HG02973 (cell line): ENCODE results near the gene ATP13A3.

Experiments used
- ATAC-seq: cut with Tn5 transposase; IDR thresholded peaks from one replicate; pipeline ENCODE4 v1.9.1; 2021; ENCODE audit warnings: moderate library complexity; ENCODE audit not compliant: unreplicated experiment

ATP13A3 gene

DNA sequence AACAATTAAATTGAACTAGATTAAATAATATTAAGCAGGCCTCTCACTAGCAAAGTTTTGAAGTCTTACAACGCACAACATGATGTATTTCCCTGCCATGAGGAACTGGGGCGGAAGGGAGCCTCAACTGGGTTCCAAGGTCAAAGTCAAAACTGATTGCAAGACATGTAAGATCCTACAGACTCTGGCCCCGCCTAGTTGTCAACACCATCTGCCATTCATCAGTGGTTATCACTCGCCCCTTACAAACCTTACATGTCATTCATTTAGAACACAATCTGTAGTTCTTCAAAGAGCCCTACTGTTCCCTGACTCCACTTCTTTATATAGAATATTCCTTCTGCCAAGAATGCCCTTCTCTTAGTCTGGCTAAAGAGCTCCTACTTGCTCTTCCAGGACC is 10.0 kb downstream of the ATP13A3 start:
- ATAC-seq = no peak

DNA sequence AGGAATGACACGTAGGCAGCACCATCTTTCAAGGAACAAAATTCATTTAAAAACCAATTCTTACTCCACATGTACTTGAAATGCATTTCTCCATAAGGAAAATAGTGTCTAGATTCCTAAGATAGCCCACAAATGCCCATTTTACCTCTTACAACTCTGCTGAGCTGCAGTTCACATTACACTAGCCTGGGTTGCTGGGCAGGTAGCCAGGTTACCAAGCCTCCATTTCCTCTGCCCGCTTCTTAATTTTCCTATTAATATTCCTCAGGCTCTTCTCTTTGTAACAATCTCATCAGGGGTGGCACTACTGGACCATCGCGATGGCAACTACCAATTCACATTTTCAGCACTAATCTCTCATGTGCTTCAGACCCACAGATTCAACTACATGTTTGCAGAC is 10.8 kb downstream of the ATP13A3 start:
- no peak for ATAC-seq

DNA sequence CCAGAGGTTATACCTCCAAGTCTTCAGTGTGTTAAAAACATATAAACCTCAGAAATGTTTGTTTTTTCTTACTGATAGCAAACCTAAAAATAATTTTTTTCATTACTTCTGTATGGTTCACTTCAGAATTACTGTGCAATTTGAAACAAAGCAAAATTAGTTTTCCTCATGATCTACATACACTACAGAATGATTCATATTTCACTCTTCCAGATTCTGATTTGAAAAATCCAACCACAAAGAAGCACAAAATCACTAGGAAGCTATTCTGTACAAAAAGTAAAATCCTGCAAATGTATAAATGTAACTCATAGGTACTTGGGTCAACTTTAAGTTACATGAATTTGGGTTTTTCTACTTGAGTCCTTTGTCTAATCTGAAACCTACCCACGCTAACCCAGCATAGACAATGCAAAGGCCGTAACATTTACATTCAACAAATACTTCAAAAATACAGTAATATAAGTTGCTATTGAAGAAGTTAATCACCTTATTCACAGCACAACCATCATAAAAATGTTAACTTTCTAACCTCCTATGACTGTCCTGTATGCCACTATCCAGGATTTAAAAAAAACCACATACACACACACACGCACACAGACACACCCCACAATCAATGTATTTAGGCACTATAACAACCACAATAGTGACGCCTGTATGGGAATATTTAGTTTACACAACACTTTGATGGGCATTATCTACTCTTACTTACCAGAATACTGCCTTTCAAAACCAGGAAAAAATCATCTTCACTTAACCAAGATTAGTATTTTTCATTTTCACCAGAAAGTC is 11.5 kb downstream of the ATP13A3 start:
- no peak for ATAC-seq

DNA sequence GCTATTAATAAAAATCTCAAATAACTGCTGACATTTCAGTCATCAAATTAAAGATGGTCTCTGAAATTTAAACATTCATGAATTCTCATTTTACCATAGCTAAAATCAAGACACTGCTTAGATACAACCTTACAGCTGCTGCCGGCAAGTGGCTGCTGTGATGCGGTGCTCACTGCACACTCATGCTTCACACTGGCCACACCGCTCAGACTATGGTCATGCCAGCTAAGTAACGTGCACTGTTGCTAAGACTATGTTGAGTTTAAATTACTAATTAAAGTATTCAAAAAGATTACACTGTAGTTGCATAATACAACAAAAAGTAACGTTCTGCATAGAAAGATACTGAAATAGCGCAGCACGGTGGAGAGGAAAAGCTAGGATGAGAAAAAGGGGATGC is 12.1 kb downstream of the ATP13A3 start:
- no peak for ATAC-seq

DNA sequence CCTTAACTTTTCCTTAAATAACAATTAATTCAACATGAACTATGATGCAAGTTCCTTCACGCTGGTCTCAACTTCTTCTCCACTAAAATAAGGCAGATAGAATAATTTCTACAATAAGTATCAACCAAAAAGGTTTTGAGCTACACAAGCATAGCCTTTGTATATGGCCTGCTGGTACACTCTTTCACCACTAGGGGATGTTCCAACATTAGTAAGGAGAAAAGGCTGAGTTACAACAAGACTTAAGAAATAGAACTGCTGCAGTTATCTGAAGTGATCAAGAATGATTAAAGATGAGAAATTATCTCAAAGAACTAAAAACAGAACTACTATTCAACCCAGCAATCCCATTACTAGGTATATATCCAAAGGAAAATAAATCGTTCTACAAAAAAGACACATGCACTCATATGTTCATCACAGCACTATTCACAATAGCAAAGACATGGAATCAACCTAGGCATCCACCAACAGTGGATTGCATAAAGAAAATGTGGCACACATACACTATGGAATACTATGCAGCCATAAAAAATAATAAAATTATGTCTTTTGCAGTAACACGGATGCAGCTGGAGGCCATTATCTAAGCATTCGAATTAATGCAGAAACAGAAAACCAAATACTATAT is 14.4 kb downstream of the ATP13A3 start:
- ATAC-seq = peak; percentile 73

DNA sequence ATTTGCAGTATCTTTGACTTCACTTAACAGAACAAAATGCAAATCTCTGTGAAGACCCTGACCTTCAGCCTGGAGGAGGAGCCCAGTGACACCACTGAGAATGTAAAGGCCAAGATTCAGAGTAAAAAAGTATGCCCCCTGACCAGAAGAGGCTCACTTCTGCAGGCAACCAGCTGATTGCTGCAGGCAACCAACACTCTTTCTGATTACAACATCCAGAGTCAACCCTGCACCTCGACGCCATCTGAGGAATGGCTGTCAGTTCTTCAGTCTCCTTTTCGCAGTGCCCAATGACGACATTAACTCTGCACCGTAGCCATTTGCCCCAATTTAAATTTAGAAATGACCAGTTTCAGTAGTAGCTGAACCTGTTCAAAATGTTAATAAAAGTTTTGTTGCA is 14.9 kb downstream of the ATP13A3 start:
- no peak for ATAC-seq

DNA sequence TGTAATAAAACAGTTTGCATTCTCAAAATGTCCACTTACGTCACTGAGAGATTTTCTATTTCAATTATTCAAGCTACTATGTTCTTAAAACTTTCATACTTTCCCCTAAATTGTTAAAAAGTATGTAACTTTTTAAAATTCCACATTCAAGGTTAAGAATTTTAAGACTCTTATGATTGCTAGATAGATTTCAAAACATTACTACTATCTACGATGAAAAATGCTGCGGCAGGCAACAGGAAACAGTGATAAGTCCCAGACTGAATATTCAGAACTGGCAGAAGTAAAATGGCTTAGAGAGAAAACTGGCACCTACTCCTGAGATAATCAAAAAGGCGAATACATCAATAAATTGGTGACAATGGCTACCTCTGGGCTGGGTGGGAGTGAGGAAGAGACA is 16.2 kb downstream of the ATP13A3 start:
- no peak for ATAC-seq

DNA sequence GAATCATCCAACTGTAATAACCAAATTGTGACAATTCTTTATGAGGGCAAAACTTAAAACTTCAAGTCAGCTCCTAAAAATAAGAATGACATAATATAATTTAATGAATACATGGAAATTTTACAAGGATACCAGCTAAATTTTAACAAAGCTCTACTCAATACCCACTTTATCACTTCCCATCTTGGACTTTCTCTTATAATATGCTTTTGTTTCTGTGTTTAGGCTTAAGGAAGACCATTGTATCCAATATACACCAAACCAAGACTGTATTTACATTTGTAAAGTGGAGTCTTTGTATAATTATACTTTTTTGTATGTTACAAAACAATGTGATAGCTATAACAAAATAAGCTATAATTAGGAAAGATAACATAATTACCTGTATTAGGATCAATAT is 16.8 kb downstream of the ATP13A3 start:
- ATAC-seq = no peak

DNA sequence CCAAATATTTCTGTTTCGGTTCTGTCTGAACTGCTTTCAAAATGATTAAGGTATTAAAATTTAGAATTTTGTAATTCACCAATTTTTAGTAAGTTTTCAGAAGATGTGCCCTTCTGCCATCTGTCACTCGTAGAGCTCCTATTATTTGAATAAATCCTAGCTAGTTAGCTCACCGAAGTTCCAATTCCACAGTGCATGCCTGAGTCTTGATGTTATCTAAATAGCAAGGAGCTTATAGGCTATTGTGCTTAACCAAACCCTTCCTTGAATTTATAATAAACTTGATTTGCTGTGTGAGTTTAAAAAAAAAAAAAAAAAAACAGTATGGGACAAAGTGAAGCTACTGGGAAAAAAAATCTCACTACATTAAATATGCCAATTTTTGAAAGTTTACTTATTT is 18.7 kb downstream of the ATP13A3 start:
- ATAC-seq = no peak

DNA sequence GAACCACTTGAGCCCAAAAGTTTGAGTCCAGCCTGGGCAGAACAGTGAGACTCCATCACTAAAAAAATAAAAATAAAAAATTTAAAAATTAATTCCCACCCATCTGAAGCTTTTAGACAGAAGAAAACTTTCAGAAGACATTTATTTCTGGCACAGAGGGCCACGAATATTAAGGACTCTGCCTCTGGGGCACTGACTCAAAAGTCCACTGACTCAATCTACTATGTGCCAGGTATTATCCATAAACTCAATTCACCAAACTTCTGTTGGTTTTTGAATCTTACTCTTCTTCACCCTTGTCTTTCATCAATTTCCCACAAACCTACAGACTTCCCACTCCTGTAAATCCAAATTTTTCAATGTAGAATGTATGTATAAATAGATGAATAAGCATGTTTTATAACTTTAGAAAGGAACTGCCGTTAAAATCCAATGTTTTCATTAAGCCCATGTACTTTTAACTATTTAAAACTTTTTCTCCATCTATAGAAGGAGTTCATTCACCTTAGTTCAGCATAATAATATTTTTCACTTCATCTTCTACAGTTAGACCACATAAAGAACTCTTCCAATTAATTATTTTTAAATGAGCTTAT is 19.9 kb downstream of the ATP13A3 start:
- no peak for ATAC-seq

DNA sequence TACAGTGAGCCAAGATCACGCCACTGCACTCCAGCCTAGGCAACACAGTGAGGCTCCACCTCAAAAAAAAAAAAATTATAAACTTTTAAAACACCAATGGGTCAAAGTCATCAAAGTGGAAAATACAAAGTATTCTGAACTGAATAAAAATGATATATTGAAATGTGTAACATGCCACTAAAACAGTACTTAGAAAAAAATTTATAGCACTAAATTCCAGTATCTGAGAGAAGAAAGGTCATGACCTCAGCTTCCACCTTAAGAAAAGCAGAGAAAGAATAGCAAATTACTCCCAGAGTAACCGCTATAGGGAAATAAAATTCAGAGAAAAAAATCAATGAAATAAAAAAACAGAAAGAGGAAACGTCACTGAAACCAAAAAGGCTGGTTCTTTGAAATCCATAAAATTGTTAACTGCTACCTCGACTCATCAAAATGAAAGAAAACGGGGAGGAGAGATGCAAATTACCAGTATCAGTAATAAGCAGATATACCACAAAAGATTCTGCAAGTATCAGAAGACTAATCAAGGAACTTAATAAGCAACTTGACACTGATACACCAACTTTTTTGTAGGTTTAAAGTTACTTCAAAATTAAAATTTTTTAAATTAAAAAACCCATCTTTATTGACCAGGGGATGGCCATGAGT is 20.8 kb downstream of the ATP13A3 start:
- ATAC-seq = no peak

DNA sequence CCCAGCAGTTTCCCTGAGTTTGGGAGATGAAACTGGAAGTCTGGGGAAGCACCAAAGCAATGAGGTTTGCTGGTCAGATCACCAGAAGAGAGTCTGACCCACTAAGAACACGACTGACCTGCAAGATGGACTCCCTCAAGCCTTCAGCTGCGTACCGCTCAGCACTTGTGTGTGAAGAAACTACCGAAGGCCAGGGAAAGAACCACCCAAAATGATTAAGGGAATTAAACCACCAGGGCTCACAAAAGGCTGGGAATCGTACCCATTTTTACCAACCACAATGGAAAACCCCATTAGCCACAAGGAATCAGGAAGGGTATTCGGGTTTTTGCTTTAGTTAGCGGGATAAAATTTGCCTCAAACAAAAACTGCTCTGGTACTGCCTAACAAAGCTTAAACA is 21.6 kb downstream of the ATP13A3 start:
- no peak for ATAC-seq

DNA sequence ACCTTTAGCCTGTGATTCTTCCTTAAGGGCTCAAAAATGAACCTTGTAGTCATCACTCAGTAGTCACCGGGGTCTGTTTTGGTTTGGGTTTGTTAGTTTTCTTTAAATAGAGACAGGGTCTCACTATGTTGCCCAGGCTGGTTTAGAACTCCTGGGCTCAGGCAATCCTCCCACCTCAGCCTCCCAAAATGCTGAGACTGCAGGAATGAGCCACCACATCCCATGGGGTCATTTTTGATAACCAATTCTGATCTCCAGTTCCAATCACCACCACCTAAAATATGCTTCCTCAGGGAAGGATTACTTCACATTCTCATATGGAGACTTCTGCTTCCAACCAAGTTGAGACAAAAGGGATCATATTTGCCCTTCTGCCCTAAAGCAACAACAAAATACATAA is 22.1 kb downstream of the ATP13A3 start:
- no peak for ATAC-seq

DNA sequence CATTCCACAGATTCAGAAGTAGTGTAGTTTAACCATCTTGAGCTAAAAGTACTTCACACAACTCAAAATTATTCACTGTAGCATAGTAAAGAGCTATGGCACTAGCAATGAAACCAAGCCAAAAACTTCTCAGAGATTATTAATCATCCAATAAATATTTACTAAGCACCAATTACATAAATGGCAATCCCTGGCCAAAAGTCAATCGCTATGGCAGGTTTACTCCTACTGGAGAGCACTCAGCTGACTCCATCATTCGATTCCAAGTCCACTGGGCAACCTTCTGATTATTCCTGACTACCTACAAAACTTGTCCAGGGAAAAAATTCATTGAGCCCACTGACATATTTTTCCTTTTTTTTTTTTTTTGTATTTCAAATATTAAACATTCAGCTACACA is 23.9 kb downstream of the ATP13A3 start:
- ATAC-seq = no peak

DNA sequence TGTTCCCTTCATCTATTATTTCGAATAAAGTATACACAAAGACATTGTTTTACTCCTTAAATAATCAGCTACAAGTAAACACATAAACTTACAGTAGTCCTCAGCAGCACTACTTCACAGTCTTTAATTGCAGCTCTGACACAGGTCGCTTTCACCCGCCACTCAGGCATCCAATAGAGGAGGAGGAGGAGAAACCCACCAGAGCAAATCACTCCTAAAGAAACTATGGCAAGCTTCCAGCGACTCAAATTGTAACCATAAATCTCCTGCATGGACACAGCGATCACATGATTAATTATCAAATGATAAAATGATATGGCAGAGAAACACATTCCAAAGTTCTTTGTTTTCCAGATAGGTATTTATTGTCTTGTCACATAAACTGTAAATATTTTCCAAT is 26.2 kb downstream of the ATP13A3 start:
- ATAC-seq = no peak

DNA sequence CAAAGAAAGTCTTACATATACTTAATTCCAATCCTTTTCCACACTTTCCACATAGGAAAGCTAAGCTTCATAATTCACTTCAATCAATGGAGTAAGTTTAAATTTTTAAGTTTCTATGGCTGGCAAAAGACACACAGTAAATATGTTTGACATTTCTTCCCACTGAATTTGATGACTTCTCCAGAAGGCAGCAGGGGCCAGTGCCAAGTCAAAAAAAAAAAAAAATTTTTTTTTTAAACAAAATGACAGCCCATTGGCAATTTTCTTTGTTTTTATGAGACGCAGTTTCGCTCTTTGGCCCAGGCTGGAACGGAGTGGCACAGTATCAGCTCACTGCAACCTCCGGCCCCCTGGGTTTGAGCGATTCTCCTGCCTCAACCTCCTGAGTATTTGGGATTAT is 28.7 kb downstream of the ATP13A3 start:
- ATAC-seq = no peak

DNA sequence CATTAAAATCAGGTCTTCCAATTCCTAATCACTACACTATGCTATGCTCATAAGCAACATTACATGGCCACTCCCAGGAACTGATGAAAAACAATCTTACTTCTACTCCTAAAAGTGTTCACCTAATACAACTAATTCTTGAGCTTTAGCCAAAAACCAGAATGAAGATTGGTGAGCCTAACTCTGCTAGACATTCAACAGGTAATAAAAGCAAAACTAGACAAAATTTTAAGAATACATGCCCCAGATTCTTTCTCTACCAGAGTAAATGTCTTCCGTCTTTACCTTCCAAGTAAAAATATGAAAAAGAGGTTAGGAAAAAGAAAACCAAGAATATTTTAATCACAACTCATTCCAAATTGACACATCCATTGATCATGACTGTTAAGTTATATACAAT is 31.3 kb downstream of the ATP13A3 start:
- ATAC-seq = no peak

DNA sequence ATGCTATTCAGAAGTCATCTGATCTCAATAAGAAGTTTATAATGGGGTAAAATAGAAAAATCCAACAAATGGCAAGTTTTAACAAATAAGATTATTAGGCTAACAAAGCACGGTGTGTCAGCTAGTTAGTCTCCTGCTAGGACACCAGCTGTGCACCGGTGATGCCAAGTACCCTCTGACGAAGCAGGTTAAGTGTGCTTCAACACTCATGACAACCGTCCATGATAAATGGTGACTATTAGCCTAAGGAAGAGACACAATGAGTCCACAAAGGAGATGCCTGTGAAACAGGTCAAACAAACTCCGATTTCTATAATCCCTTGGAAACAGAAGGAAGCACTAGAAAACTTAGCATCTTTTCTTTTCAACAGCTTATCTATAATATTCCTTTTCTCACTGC is 36.5 kb downstream of the ATP13A3 start:
- no peak for ATAC-seq

DNA sequence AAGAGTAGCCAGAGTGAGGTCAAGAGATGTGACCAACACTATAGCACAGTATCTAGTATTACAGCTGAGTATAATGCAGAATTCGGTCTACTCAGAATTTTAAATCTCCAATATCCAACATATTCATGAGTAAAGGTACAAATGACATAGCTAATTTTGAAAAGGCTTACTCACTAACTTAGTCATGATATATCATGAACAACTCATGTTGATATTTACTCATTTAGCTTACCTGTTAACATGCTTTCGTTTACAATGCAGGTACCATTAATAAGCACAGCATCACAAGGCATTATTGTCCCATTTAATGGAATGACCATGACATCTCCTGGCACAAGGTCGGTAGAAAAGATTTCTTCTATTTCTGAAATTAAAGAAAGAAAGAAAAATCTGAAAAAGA is 36.9 kb downstream of the ATP13A3 start:
- no peak for ATAC-seq

DNA sequence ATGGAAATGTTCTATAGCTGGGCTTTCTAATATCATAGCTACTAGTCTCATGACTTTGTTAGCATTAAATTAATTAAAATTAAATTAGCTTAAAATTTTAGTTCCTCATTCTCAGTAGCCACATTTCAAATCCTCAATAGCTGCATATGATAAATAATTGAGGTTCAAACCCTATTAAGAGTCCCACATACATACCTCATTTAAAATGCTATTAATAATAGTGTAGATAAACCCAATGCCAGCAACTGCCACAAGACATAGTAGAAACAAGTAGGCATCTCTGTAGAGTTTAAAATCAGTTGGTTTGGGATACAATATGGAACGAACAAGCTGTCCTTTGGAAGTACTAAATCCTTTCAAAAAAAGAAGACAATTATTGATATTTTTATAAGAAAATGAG is 39.1 kb downstream of the ATP13A3 start:
- no peak for ATAC-seq

DNA sequence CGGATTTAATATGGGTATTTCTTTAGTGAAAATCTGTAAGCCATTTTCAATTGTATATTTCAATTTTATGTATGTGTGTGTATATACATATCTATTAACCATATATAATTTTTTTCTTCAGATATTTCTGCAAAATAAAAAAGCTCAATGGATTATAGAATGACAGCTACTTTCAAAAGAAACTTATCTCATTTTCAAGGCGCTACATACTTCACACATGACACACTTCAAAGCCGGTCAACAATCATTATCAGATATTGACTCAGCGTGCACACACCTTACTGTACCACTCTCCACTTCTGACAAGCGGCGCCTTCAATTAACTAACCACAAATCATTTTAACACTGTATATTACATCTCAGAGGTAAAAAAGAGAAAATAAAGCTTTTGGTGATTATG is 39.6 kb downstream of the ATP13A3 start:
- ATAC-seq = no peak

DNA sequence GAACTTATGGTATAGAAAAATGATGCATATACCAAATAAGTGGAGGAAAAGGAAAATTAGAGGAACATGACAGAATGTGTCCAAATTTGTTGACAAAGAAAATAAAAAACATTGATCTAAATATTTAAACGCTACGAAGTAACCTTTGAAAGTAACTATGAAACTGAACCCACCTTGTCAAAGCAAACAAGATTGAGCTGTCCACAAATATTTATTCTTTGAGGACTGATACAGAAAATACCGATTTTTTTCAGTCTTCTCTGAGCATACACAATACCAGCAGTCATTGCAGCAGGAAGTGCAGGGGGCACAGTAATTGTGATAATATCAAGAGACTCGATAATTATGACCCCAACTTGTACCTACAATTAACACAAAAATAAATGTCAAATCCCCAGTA is 40.0 kb downstream of the ATP13A3 start:
- no peak for ATAC-seq
